GM12878 (cell line): ENCODE results near the gene CAPS. TPM values are rescaled to one million over a fixed set of nuclear protein-coding genes. Genes with fewer than 3 reads are reported as not detected.

Source experiments
- ATAC-seq: fragments of 200-7000 bp; cut with Tn5 transposase; 3 replicates; pipeline ENCODE4 v1.9.1; 2020; ENCODE audit warnings: mild to moderate bottlenecking, moderate library complexity
- BruUV-seq: library from RNA; stranded (reverse); fragments of 400-500 nt; replicated peaks from 2 replicates; lab custom pipeline; 2021; lab: Mats Ljungman, UMichigan
- CTCF ChIA-PET: fragments of 300-600 bp; sonication (Branson Sonifier 250); formaldehyde crosslinking; extraction: SDS; loops from one replicate; lab custom pipeline; 2021; ENCODE audit warnings: inconsistent platforms; lab: Yijun Ruan, JAX
- POLR2A ChIA-PET: fragments of 350-600 bp; formaldehyde crosslinking; extraction: SDS; loops from one replicate; lab custom pipeline; 2021; ENCODE audit warnings: inconsistent platforms; lab: Charles Lee
- RAD21 ChIA-PET: fragments of 300-600 bp; sonication (Branson Sonifier 250); formaldehyde crosslinking; loops from one replicate; lab custom pipeline; 2023; ENCODE audit warnings: antibody characterized with exemption; ENCODE audit not compliant: unreplicated experiment; lab: Charles Lee
- SMC1A ChIA-PET: fragments of 300-600 bp; sonication (Branson Sonifier 250); formaldehyde crosslinking; loops from one replicate; lab custom pipeline; 2023; ENCODE audit not compliant: unreplicated experiment, uncharacterized antibody; lab: Charles Lee
- DNase-seq: peaks from one replicate; pipeline ENCODE4 v3.0.0-alpha.2; 2011; ENCODE audit warnings: low read depth, low spot score
- FAIRE-seq: peaks from 3 replicates; lab custom pipeline; 2011; peaks lifted over from hg19 to GRCh38; lab: Jason Lieb, UNC
- H2AFZ ChIP-seq: 2 replicates; pipeline ENCODE4 v1.6.0; 2011; ENCODE audit warnings: low read depth, low read length, control low read depth; ENCODE audit not compliant: control insufficient read depth
- H3K27ac ChIP-seq: 2 replicates; pipeline ENCODE4 v1.5.1; 2011; ENCODE audit warnings: control low read depth; ENCODE audit not compliant: control insufficient read depth, insufficient read depth
- H3K27me3 ChIP-seq, 2 experiments: replicated peaks in 1 of 2; 2 replicates each; pipeline versions ENCODE4 v1.6.0 to v1.6.1; 2011; ENCODE audit warnings: low read length in 1 of 2; ENCODE audit not compliant: control insufficient read depth in 2 of 2, insufficient read depth in 2 of 2
- H3K36me3 ChIP-seq, 2 experiments: 2 replicates each; pipeline ENCODE4 v1.5.1; 2011; ENCODE audit warnings: low read length in 1 of 2; ENCODE audit not compliant: control insufficient read depth in 2 of 2, insufficient read depth in 2 of 2
- H3K4me1 ChIP-seq: 2 replicates; pipeline ENCODE4 v1.6.1; 2011; ENCODE audit warnings: mild to moderate bottlenecking, low read length, moderate library complexity, mixed read lengths; ENCODE audit not compliant: control insufficient read depth, insufficient read depth
- H3K4me2 ChIP-seq: 2 replicates; pipeline ENCODE4 v1.6.0; 2011; ENCODE audit warnings: control low read depth; ENCODE audit not compliant: control insufficient read depth, insufficient read depth
- H3K4me3 ChIP-seq: fragments of 200-600 bp; sonication (generic); 2 replicates; pipeline ENCODE4 v1.5.1; 2016
- H3K79me2 ChIP-seq: 2 replicates; pipeline ENCODE4 v1.6.0; 2011; ENCODE audit warnings: low read length; ENCODE audit not compliant: control insufficient read depth, insufficient read depth
- H3K9ac ChIP-seq: 2 replicates; pipeline ENCODE4 v1.8.0; 2011; ENCODE audit warnings: low read length, control low read depth, mixed read lengths; ENCODE audit not compliant: control insufficient read depth, insufficient read depth
- H3K9me3 ChIP-seq: replicated peaks from 3 replicates; pipeline ENCODE4 v1.5.1; 2011; ENCODE audit warnings: mild to moderate bottlenecking, low read length; ENCODE audit not compliant: control insufficient read depth, insufficient read depth
- H4K20me1 ChIP-seq: 2 replicates; pipeline ENCODE4 v1.6.0; 2011; ENCODE audit not compliant: control insufficient read depth, insufficient read depth
- ASH2L ChIP-seq: fragments of 300-600, 200-600 bp; sonication (generic); IDR thresholded peaks from 2 replicates; pipeline ENCODE4 v1.6.1; 2017; ENCODE audit warnings: low read depth, mild to moderate bottlenecking, borderline replicate concordance
- ATF7 ChIP-seq: fragments of 450-650 bp; IDR thresholded peaks from 2 replicates; pipeline ENCODE4 v1.6.1; 2016; ENCODE audit warnings: low read depth, mild to moderate bottlenecking
- FOXM1 ChIP-seq: IDR thresholded peaks from 2 replicates; pipeline ENCODE4 v1.6.1; 2012; ENCODE audit warnings: low read depth, mild to moderate bottlenecking, inconsistent platforms, low read length, moderate library complexity
- KLF5 ChIP-seq: fragments of 450-650 bp; IDR thresholded peaks from 2 replicates; pipeline ENCODE4 v1.6.1; 2014; ENCODE audit warnings: mild to moderate bottlenecking; ENCODE audit not compliant: partially characterized antibody
- PAX5 ChIP-seq: IDR thresholded peaks from 2 replicates; pipeline ENCODE4 v1.6.1; 2011; ENCODE audit warnings: low read depth, low read length, borderline replicate concordance
- TCF3 ChIP-seq: IDR thresholded peaks from 2 replicates; pipeline ENCODE4 v1.6.1; 2012; ENCODE audit warnings: low read depth, mild to moderate bottlenecking, low read length, borderline replicate concordance; ENCODE audit not compliant: insufficient read depth
- WRNIP1 ChIP-seq: IDR thresholded peaks from 2 replicates; pipeline ENCODE4 v1.6.1; 2011; ENCODE audit warnings: low read depth, low read length, improper control_type of control experiment, borderline replicate concordance
- ZNF384 ChIP-seq: IDR thresholded peaks from 2 replicates; pipeline ENCODE4 v1.6.1; 2012; ENCODE audit warnings: low read depth, mild to moderate bottlenecking, low read length, improper control_type of control experiment, borderline replicate concordance
- ZNF622 ChIP-seq: fragments of 450-650 bp; IDR thresholded peaks from 2 replicates; pipeline ENCODE4 v1.6.1; 2017; ENCODE audit warnings: mild to moderate bottlenecking, inconsistent platforms
- WGBS: methylation state at CpG from one replicate; pipeline ENCODE4 v1.1.6; 2016; ENCODE audit warnings: low lambda C conversion rate; ENCODE audit not compliant: insufficient replicate concordance, insufficient coverage; ENCODE audit errors: missing lambda C conversion rate; 5-methylcytosine and 5-hydroxymethylcytosine counted together
- in situ Hi-C: fragments of 300-500 bp; cut with MboI; formaldehyde crosslinking; loops from 9 replicates; pipeline ENCODE4 v1.14.3; 2018; ENCODE audit warnings: mixed read lengths
- intact Hi-C: fragments of 100-400 bp; cut with micrococcal nuclease; formaldehyde crosslinking; loops from one replicate; pipeline ENCODE4 v1.14.2; 2022; ENCODE audit not compliant: unreplicated experiment
- polyA plus RNA-seq, 11 experiments: library from polyadenylated mRNA; depleted of rRNA in 4 of 11; unstranded in 6 of 11; stranded (reverse) in 5 of 11; fragments of >200 nt; fragmentation: Nextera tagmentation in 4 of 11; fragmentation: Illumina TruSeq in 1 of 11; extraction: Ambion mirVana in 4 of 11; extraction: Trizol in 1 of 11; gene quantifications; 1 replicate in 1 of 11; 2 replicates in 10 of 11; pipeline versions ENCODE4 v1.2.1 to v1.2.3, GENCODE V29; 2011 to 2016; ENCODE audit warnings: inconsistent platforms in 2 of 11, missing spikeins in 2 of 11, low read depth in 1 of 11
- total RNA-seq, 4 experiments: library from RNA; depleted of rRNA in 3 of 4; stranded (reverse); fragments of >200 nt in 3 of 4; fragmentation: Illumina TruSeq in 1 of 4; extraction: Trizol in 1 of 4; gene quantifications; 2 replicates each; pipeline versions ENCODE4 v1.2.1 to v1.2.3, GENCODE V29; 2013 to 2021
- TF ChIP-seq, protein P1 (sequence below): fragments of 450-650 bp; IDR thresholded peaks from 2 replicates; pipeline ENCODE4 v1.6.1; 2017; ENCODE audit warnings: mild to moderate bottlenecking, moderate library complexity
- TF ChIP-seq, protein P2 (sequence below): IDR thresholded peaks from 2 replicates; pipeline ENCODE4 v1.6.1; 2012; ENCODE audit warnings: low read depth, low read length, improper control_type of control experiment
- TF ChIP-seq, protein P3 (sequence below), 3 experiments: IDR thresholded peaks in 2 of 3; conservative IDR thresholded peaks in 1 of 3; 2 replicates each; pipeline ENCODE4 v1.5.1; 2011; ENCODE audit warnings: low read depth in 3 of 3, low read length in 3 of 3, mild to moderate bottlenecking in 3 of 3, control low read depth in 2 of 3, moderate library complexity in 2 of 3, inconsistent platforms in 1 of 3, mixed read lengths in 1 of 3; ENCODE audit not compliant: control insufficient read depth in 2 of 3, insufficient read depth in 1 of 3; ENCODE audit errors: extremely low read depth in 1 of 3
- TF ChIP-seq, protein P4 (sequence below): fragments of 450-650 bp; IDR thresholded peaks from 2 replicates; pipeline ENCODE4 v1.6.1; 2017; ENCODE audit warnings: mild to moderate bottlenecking

CAPS gene
- total and polyA plus RNA-seq, 10 of the 15 experiments (the other 5 are each of a cell fraction or from before 2014, with no cell fraction given) = 0.09 to 6.9 (median 2.9) TPM

DNA sequence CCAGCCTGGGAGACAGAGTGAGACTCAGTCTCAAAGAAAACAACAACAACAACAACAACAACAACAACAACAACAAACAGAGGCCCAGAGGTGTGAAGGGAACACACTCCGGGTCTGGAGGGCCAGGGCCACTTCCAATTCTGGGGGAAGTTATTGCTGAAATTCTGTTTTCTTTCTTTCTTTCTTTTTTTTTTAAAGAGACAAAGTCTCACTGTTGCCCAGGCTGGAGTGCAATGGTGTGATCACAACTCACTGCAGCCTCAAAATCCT lies 3.5 kb upstream of the CAPS start:
- peaks cover under 1% of the 10 kb centered on the region; the same call in 1 of the 2 replicates for H3K4me1 ChIP-seq
- RAD21 ChIA-PET = no interaction called here
- ATAC-seq (no peak), DNase-seq (no peak), FAIRE-seq (no peak)
- H3K4me3 ChIP-seq = no peak overlapping the region
- intact Hi-C loops (no loop called here), in situ Hi-C loops (no loop called here)
- no TSS peak for BruUV-seq
- H3K27me3 ChIP-seq = no peaks in the 10 kb centered on the region
- no peaks in the 10 kb centered on the region for H3K9me3 ChIP-seq
- H3K4me2 ChIP-seq = no peak overlapping the region
- H2AFZ ChIP-seq = no peak overlapping the region
- H3K36me3 ChIP-seq = peaks cover 0 to 2% of the 10 kb centered on the region in 2 experiments; a peak in 3 of 4 replicates
- no peaks in the 10 kb centered on the region for H3K79me2 ChIP-seq
- no peak overlapping the region for H3K27ac ChIP-seq
- SMC1A ChIA-PET = no interaction called here
- no peaks in the 10 kb centered on the region for H4K20me1 ChIP-seq
- H3K9ac ChIP-seq = no peak overlapping the region
- CTCF ChIA-PET = no interaction called here
- no peak for TF ChIP-seq TCF3
- TF ChIP-seq ZNF384 = no peak
- no peak for TF ChIP-seq KLF5
- TF ChIP-seq, protein P1, sequence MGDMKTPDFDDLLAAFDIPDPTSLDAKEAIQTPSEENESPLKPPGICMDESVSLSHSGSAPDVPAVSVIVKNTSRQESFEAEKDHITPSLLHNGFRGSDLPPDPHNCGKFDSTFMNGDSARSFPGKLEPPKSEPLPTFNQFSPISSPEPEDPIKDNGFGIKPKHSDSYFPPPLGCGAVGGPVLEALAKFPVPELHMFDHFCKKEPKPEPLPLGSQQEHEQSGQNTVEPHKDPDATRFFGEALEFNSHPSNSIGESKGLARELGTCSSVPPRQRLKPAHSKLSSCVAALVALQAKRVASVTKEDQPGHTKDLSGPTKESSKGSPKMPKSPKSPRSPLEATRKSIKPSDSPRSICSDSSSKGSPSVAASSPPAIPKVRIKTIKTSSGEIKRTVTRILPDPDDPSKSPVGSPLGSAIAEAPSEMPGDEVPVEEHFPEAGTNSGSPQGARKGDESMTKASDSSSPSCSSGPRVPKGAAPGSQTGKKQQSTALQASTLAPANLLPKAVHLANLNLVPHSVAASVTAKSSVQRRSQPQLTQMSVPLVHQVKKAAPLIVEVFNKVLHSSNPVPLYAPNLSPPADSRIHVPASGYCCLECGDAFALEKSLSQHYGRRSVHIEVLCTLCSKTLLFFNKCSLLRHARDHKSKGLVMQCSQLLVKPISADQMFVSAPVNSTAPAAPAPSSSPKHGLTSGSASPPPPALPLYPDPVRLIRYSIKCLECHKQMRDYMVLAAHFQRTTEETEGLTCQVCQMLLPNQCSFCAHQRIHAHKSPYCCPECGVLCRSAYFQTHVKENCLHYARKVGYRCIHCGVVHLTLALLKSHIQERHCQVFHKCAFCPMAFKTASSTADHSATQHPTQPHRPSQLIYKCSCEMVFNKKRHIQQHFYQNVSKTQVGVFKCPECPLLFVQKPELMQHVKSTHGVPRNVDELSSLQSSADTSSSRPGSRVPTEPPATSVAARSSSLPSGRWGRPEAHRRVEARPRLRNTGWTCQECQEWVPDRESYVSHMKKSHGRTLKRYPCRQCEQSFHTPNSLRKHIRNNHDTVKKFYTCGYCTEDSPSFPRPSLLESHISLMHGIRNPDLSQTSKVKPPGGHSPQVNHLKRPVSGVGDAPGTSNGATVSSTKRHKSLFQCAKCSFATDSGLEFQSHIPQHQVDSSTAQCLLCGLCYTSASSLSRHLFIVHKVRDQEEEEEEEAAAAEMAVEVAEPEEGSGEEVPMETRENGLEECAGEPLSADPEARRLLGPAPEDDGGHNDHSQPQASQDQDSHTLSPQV = no peak
- TF ChIP-seq, protein P2, sequence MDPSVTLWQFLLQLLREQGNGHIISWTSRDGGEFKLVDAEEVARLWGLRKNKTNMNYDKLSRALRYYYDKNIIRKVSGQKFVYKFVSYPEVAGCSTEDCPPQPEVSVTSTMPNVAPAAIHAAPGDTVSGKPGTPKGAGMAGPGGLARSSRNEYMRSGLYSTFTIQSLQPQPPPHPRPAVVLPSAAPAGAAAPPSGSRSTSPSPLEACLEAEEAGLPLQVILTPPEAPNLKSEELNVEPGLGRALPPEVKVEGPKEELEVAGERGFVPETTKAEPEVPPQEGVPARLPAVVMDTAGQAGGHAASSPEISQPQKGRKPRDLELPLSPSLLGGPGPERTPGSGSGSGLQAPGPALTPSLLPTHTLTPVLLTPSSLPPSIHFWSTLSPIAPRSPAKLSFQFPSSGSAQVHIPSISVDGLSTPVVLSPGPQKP = no peak
- TF ChIP-seq ZNF622 = no peak
- TF ChIP-seq ASH2L = no peak
- no peak for TF ChIP-seq PAX5
- no peak for TF ChIP-seq FOXM1
- TF ChIP-seq ATF7 = no peak
- TF ChIP-seq, protein P3, sequence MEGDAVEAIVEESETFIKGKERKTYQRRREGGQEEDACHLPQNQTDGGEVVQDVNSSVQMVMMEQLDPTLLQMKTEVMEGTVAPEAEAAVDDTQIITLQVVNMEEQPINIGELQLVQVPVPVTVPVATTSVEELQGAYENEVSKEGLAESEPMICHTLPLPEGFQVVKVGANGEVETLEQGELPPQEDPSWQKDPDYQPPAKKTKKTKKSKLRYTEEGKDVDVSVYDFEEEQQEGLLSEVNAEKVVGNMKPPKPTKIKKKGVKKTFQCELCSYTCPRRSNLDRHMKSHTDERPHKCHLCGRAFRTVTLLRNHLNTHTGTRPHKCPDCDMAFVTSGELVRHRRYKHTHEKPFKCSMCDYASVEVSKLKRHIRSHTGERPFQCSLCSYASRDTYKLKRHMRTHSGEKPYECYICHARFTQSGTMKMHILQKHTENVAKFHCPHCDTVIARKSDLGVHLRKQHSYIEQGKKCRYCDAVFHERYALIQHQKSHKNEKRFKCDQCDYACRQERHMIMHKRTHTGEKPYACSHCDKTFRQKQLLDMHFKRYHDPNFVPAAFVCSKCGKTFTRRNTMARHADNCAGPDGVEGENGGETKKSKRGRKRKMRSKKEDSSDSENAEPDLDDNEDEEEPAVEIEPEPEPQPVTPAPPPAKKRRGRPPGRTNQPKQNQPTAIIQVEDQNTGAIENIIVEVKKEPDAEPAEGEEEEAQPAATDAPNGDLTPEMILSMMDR (IDR thresholded peaks at IDR 0.05 in 2 of 3, conservative IDR thresholded peaks at IDR 0.05 in 1 of 3; ENCODE audit: control insufficient read depth in 2 of 3, extremely low read depth in 1 of 3, insufficient read depth in 1 of 3, low read depth in 3 of 3, low read length in 3 of 3) = no peak
- TF ChIP-seq, protein P4, sequence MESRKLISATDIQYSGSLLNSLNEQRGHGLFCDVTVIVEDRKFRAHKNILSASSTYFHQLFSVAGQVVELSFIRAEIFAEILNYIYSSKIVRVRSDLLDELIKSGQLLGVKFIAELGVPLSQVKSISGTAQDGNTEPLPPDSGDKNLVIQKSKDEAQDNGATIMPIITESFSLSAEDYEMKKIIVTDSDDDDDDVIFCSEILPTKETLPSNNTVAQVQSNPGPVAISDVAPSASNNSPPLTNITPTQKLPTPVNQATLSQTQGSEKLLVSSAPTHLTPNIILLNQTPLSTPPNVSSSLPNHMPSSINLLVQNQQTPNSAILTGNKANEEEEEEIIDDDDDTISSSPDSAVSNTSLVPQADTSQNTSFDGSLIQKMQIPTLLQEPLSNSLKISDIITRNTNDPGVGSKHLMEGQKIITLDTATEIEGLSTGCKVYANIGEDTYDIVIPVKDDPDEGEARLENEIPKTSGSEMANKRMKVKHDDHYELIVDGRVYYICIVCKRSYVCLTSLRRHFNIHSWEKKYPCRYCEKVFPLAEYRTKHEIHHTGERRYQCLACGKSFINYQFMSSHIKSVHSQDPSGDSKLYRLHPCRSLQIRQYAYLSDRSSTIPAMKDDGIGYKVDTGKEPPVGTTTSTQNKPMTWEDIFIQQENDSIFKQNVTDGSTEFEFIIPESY = no peak
- no peak for TF ChIP-seq WRNIP1
- 91% methylated on average over 1 of the region's 1 CpG for WGBS
- POLR2A ChIA-PET = no interaction called here
